GM18517 (cell line): ENCODE measurements around the gene SDK1.

Source experiments
- ATAC-seq: cut with Tn5 transposase; IDR thresholded peaks from one replicate; pipeline ENCODE4 v1.9.1; 2021; ENCODE audit warnings: mild to moderate bottlenecking, moderate library complexity; ENCODE audit not compliant: unreplicated experiment

SDK1 gene

GRCh38 chr7:3282457-3282856 is 18.6 kb upstream of the SDK1 start:
- no peak for ATAC-seq

- ATAC-seq = no peak
These were observed 17.8 kb upstream of the SDK1 start for GRCh38 chr7:3283130-3283704.

- no peak for ATAC-seq
These were observed 15.4 kb upstream of the SDK1 start for GRCh38 chr7:3285652-3286051.

- ATAC-seq = no peak
These were observed 11.1 kb upstream of the SDK1 start for GRCh38 chr7:3289996-3290395.

GRCh38 chr7:3292694-3293093 is 8.4 kb upstream of the SDK1 start:
- ATAC-seq = no peak

GRCh38 chr7:3294432-3295100 is 6.5 kb upstream of the SDK1 start:
- ATAC-seq = no peak

- ATAC-seq = no peak
These were observed 3.8 kb upstream of the SDK1 start for GRCh38 chr7:3297105-3297819.

- no peak for ATAC-seq
These were observed 816 bp upstream of the SDK1 start for GRCh38 chr7:3300221-3300650.

GRCh38 chr7:3301449-3301731 is 338 bp downstream of the SDK1 start:
- ATAC-seq = no peak

GRCh38 chr7:3301831-3302618 is 973 bp downstream of the SDK1 start:
- ATAC-seq = no peak

GRCh38 chr7:3302681-3303320 is 1.7 kb downstream of the SDK1 start:
- ATAC-seq = no peak

- ATAC-seq = no peak
These were observed 3.1 kb downstream of the SDK1 start for GRCh38 chr7:3304131-3304530.

- ATAC-seq = no peak
These were observed 6.4 kb downstream of the SDK1 start for GRCh38 chr7:3307435-3307834.

- ATAC-seq = no peak
These were observed 8.1 kb downstream of the SDK1 start for GRCh38 chr7:3309140-3309539.

- no peak for ATAC-seq
These were observed 8.9 kb downstream of the SDK1 start for GRCh38 chr7:3309956-3310355.

- ATAC-seq = no peak
These were observed 9.8 kb downstream of the SDK1 start for GRCh38 chr7:3310884-3311283.

GRCh38 chr7:3312583-3312982 is 11.5 kb downstream of the SDK1 start:
- ATAC-seq = no peak

- ATAC-seq = no peak
These were observed 17.8 kb downstream of the SDK1 start for GRCh38 chr7:3318874-3319273.

GRCh38 chr7:3321206-3321605 is 20.2 kb downstream of the SDK1 start:
- no peak for ATAC-seq

- no peak for ATAC-seq
These were observed 20.7 kb downstream of the SDK1 start for GRCh38 chr7:3321745-3322144.

- ATAC-seq = no peak
These were observed 25.2 kb downstream of the SDK1 start for GRCh38 chr7:3326246-3326645.
